ENCODE measurements around the gene ITSN1.

ITSN1 gene

GRCh38 chr21:33682992-33683627, 40.8 kb downstream of the ITSN1 start:
- Histone ChIP-seq H3K36me3 (ENCODE audit: control insufficient read depth in 2 of 2, insufficient read depth in 2 of 2, low read length in 2 of 2) (no peaks in the 10 kb centered on the region), H3K4me1 (ENCODE audit: control insufficient read depth, insufficient read depth, low read length) (peaks cover 8% of the 10 kb centered on the region), H3K27me3 (ENCODE audit: control insufficient read depth in 1 of 2, insufficient read depth in 2 of 2, low read length in 2 of 2) (no peaks in the 10 kb centered on the region), H3K4me3 (ENCODE audit: low read length in 2 of 2) (no peak overlapping the region), H3K27ac (ENCODE audit: low read length) (no peak overlapping the region), H3K9me3 (ENCODE audit: control insufficient read depth in 2 of 2, low read length in 2 of 2) (no peaks in the 10 kb centered on the region), H3K9ac (ENCODE audit: low read length in 2 of 2) (no peak overlapping the region)

DNA sequence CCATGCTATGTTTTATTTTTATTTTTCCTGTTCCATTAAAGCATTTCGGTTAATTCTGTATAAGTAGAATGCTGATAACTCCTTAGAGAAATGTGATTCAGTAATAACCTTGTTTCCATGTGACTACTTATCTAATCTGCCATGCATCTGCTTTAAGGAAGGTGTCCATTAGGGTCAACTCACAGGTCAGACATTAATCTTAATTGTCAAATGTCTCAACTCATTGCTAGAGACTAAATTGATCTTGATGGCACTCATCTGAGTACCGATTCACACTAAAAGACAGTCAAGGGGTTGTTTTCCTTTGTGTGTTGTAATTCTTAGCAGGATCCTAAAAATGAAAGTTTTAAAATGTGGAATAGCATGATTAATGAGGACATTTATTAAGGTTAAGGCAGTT, 41.8 kb downstream of the ITSN1 start:
- Histone ChIP-seq H3K4me3 (ENCODE audit: low read length in 2 of 2) (no peak overlapping the region), H3K36me3 (ENCODE audit: control insufficient read depth in 2 of 2, insufficient read depth in 2 of 2, low read length in 2 of 2) (no peaks in the 10 kb centered on the region), H3K9ac (ENCODE audit: low read length in 2 of 2) (no peak overlapping the region), H3K9me3 (ENCODE audit: control insufficient read depth in 2 of 2, low read length in 2 of 2) (no peaks in the 10 kb centered on the region), H3K4me1 (ENCODE audit: control insufficient read depth, insufficient read depth, low read length) (peaks cover 8% of the 10 kb centered on the region), H3K27me3 (ENCODE audit: control insufficient read depth in 1 of 2, insufficient read depth in 2 of 2, low read length in 2 of 2) (no peaks in the 10 kb centered on the region), H3K27ac (ENCODE audit: low read length) (no peak overlapping the region)

DNA sequence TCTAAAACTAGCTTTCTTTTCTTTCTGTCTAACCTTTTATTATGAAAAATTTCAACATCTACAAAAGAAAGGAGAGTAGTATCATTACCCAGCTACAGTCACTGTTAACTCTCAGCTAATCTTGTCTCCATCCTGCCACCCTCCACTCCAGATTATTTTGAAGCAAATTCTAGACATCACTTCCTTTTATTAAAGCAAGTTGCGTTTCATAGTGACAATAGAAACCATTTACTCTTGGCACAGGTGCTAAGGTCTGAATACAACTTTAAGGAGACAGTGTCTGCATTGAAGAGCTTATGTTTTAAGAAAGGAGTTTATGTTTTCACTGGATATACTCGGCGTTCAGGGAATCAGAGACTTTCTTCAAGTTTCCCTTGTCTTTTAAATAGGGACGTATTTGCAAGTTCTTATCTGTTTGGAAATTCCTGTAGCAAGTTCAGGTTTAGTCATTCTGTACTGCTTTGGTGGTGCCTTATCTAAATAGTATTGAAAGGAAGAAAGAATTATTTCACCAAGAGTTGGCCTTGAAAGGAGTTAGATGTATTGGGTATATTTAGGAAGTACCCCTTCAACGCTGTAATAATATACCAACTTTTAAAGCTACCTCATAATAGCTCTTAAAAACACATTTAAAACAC, 42.7 kb downstream of the ITSN1 start:
- Histone ChIP-seq H3K27me3 (ENCODE audit: control insufficient read depth in 1 of 2, insufficient read depth in 2 of 2, low read length in 2 of 2) (no peaks in the 10 kb centered on the region), H3K4me3 (ENCODE audit: low read length in 2 of 2) (no peak overlapping the region), H3K36me3 (ENCODE audit: control insufficient read depth in 2 of 2, insufficient read depth in 2 of 2, low read length in 2 of 2) (no peaks in the 10 kb centered on the region), H3K9me3 (ENCODE audit: control insufficient read depth in 2 of 2, low read length in 2 of 2) (no peaks in the 10 kb centered on the region), H3K27ac (ENCODE audit: low read length) (no peak overlapping the region), H3K9ac (ENCODE audit: low read length in 2 of 2) (no peak overlapping the region), H3K4me1 (ENCODE audit: control insufficient read depth, insufficient read depth, low read length) (peaks cover 8% of the 10 kb centered on the region)

GRCh38 chr21:33685613-33686197, 43.4 kb downstream of the ITSN1 start:
- H3K9me3 ChIP-seq (ENCODE audit: control insufficient read depth in 2 of 2, low read length in 2 of 2) = no peaks in the 10 kb centered on the region
- H3K9ac ChIP-seq (ENCODE audit: low read length in 2 of 2) = no peak overlapping the region
- no peak overlapping the region for H3K27ac ChIP-seq (ENCODE audit: low read length)
- no peak overlapping the region for H3K4me3 ChIP-seq (ENCODE audit: low read length in 2 of 2)
- H3K27me3 ChIP-seq (ENCODE audit: control insufficient read depth in 1 of 2, insufficient read depth in 2 of 2, low read length in 2 of 2) = no peaks in the 10 kb centered on the region
- H3K4me1 ChIP-seq (ENCODE audit: control insufficient read depth, insufficient read depth, low read length) = peaks cover 8% of the 10 kb centered on the region
- no peaks in the 10 kb centered on the region for H3K36me3 ChIP-seq (ENCODE audit: control insufficient read depth in 2 of 2, insufficient read depth in 2 of 2, low read length in 2 of 2)

DNA sequence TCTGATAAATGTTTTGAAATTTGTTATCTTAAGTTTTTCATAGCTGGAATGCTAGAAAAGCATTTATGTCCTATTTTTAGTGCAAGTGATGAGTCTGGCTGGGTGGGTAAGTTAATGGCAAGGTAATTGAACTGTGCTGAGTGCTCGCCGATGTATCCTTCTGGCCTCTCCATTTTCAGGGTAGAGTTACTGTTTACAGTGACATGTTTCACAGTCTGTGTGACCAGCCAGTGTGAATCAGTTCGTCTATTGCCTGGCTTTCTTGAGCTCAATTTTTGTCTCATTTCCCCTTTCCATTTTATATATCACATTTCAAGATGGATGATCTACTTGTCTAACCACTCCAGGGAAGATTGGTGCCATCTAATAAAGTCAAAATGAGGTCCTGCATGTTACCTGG, 44.1 kb downstream of the ITSN1 start:
- Histone ChIP-seq H3K4me1 (ENCODE audit: control insufficient read depth, insufficient read depth, low read length) (peaks cover 8% of the 10 kb centered on the region), H3K9me3 (ENCODE audit: control insufficient read depth in 2 of 2, low read length in 2 of 2) (no peaks in the 10 kb centered on the region), H3K27me3 (ENCODE audit: control insufficient read depth in 1 of 2, insufficient read depth in 2 of 2, low read length in 2 of 2) (no peaks in the 10 kb centered on the region), H3K4me3 (ENCODE audit: low read length in 2 of 2) (no peak overlapping the region), H3K27ac (ENCODE audit: low read length) (no peak overlapping the region), H3K36me3 (ENCODE audit: control insufficient read depth in 2 of 2, insufficient read depth in 2 of 2, low read length in 2 of 2) (no peaks in the 10 kb centered on the region), H3K9ac (ENCODE audit: low read length in 2 of 2) (no peak overlapping the region)

DNA sequence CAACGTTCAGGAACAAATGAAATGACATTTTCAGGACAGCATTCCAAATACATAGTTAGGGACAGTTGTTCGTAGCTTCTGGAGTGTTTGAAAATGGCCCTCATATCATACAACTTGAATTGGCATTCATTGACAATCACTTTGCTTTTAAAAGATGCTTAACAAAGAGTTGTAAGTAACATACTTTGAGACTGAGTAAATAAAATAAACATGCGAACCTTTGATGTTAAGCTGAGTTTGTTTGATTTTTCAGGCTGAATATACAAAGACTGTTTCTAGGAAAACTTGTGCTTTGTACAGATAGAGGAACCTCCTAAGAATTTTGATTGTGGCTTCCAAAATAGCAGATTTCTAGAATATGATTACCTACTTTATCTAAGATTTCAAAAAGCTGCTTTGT, 45.3 kb downstream of the ITSN1 start:
- no peaks in the 10 kb centered on the region for H3K36me3 ChIP-seq (ENCODE audit: control insufficient read depth in 2 of 2, insufficient read depth in 2 of 2, low read length in 2 of 2)
- H3K27me3 ChIP-seq (ENCODE audit: control insufficient read depth in 1 of 2, insufficient read depth in 2 of 2, low read length in 2 of 2) = no peaks in the 10 kb centered on the region
- no peak overlapping the region for H3K4me3 ChIP-seq (ENCODE audit: low read length in 2 of 2)
- H3K27ac ChIP-seq (ENCODE audit: low read length) = no peak overlapping the region
- H3K9ac ChIP-seq (ENCODE audit: low read length in 2 of 2) = no peak overlapping the region
- no peaks in the 10 kb centered on the region for H3K9me3 ChIP-seq (ENCODE audit: control insufficient read depth in 2 of 2, low read length in 2 of 2)
- peaks cover 8% of the 10 kb centered on the region for H3K4me1 ChIP-seq (ENCODE audit: control insufficient read depth, insufficient read depth, low read length)

- no peak overlapping the region for H3K27ac ChIP-seq (ENCODE audit: low read length)
- H3K9me3 ChIP-seq (ENCODE audit: control insufficient read depth in 2 of 2, low read length in 2 of 2) = no peaks in the 10 kb centered on the region
- peaks cover 8% of the 10 kb centered on the region for H3K4me1 ChIP-seq (ENCODE audit: control insufficient read depth, insufficient read depth, low read length)
- H3K27me3 ChIP-seq (ENCODE audit: control insufficient read depth in 1 of 2, insufficient read depth in 2 of 2, low read length in 2 of 2) = no peaks in the 10 kb centered on the region
- H3K9ac ChIP-seq (ENCODE audit: low read length in 2 of 2) = no peak overlapping the region
- H3K4me3 ChIP-seq (ENCODE audit: low read length in 2 of 2) = no peak overlapping the region
- H3K36me3 ChIP-seq (ENCODE audit: control insufficient read depth in 2 of 2, insufficient read depth in 2 of 2, low read length in 2 of 2) = no peaks in the 10 kb centered on the region
These were observed 46.1 kb downstream of the ITSN1 start for GRCh38 chr21:33688353-33688752.

DNA sequence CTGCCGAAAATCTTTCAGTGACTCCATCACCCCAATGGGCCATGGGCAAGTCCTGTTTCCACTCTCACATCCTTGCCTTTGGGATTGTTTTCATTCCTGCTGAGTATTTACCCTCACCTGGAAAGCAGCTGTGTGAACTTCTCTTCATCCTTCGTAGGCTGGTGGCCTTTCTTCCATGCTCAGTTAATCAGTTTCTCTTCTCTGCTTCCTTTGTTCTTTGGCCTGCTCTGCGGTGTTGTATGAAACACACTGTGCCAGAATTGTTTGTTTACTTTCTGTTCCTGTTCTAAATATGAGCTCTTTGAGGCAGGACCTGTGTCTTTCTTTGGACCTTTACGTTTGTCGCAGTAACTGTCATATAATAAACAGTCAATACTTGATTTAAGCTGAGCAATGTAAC, 48.6 kb downstream of the ITSN1 start:
- Histone ChIP-seq H3K36me3 (ENCODE audit: control insufficient read depth in 2 of 2, insufficient read depth in 2 of 2, low read length in 2 of 2) (no peaks in the 10 kb centered on the region), H3K9ac (ENCODE audit: low read length in 2 of 2) (no peak overlapping the region), H3K9me3 (ENCODE audit: control insufficient read depth in 2 of 2, low read length in 2 of 2) (no peaks in the 10 kb centered on the region), H3K27ac (ENCODE audit: low read length) (no peak overlapping the region), H3K4me3 (ENCODE audit: low read length in 2 of 2) (no peak overlapping the region), H3K27me3 (ENCODE audit: control insufficient read depth in 1 of 2, insufficient read depth in 2 of 2, low read length in 2 of 2) (no peaks in the 10 kb centered on the region), H3K4me1 (ENCODE audit: control insufficient read depth, insufficient read depth, low read length) (peaks cover 4% of the 10 kb centered on the region)

- no peaks in the 10 kb centered on the region for H3K4me1 ChIP-seq (ENCODE audit: control insufficient read depth, insufficient read depth, low read length)
- H3K9me3 ChIP-seq (ENCODE audit: control insufficient read depth in 2 of 2, low read length in 2 of 2) = no peaks in the 10 kb centered on the region
- H3K4me3 ChIP-seq (ENCODE audit: low read length in 2 of 2) = no peak overlapping the region
- no peaks in the 10 kb centered on the region for H3K27me3 ChIP-seq (ENCODE audit: control insufficient read depth in 1 of 2, insufficient read depth in 2 of 2, low read length in 2 of 2)
- no peaks in the 10 kb centered on the region for H3K36me3 ChIP-seq (ENCODE audit: control insufficient read depth in 2 of 2, insufficient read depth in 2 of 2, low read length in 2 of 2)
- no peak overlapping the region for H3K27ac ChIP-seq (ENCODE audit: low read length)
- H3K9ac ChIP-seq (ENCODE audit: low read length in 2 of 2) = no peak overlapping the region
These were observed 49.8 kb downstream of the ITSN1 start for GRCh38 chr21:33691945-33692603.

- Histone ChIP-seq H3K36me3 (ENCODE audit: control insufficient read depth in 2 of 2, insufficient read depth in 2 of 2, low read length in 2 of 2) (no peaks in the 10 kb centered on the region), H3K4me3 (ENCODE audit: low read length in 2 of 2) (no peak overlapping the region), H3K27me3 (ENCODE audit: control insufficient read depth in 1 of 2, insufficient read depth in 2 of 2, low read length in 2 of 2) (no peaks in the 10 kb centered on the region), H3K9me3 (ENCODE audit: control insufficient read depth in 2 of 2, low read length in 2 of 2) (no peaks in the 10 kb centered on the region), H3K27ac (ENCODE audit: low read length) (no peak overlapping the region), H3K9ac (ENCODE audit: low read length in 2 of 2) (no peak overlapping the region), H3K4me1 (ENCODE audit: control insufficient read depth, insufficient read depth, low read length) (no peaks in the 10 kb centered on the region)
These were observed 53.5 kb downstream of the ITSN1 start for GRCh38 chr21:33695813-33696212.

DNA sequence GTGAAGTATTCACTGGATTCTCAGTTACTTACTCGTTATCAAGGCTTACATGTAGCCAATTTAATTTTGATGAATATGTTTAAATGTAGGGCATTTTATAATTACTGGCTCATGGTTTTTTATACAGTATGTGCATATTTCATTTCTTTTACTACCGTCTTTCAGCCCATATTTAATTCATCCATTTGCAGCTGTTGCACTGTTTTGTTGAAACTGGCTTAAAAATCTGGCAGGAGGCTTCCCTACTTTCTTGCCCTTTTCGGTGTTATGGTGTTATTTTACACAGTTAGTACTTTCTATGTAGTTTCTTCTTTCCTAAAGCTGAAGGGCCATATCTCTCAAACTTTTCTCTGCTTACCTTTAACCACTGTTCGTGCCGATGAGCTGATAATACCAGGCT, 54.2 kb downstream of the ITSN1 start:
- Histone ChIP-seq H3K36me3 (ENCODE audit: control insufficient read depth in 2 of 2, insufficient read depth in 2 of 2, low read length in 2 of 2) (no peaks in the 10 kb centered on the region), H3K9ac (ENCODE audit: low read length in 2 of 2) (no peak overlapping the region), H3K27ac (ENCODE audit: low read length) (no peak overlapping the region), H3K27me3 (ENCODE audit: control insufficient read depth in 1 of 2, insufficient read depth in 2 of 2, low read length in 2 of 2) (no peaks in the 10 kb centered on the region), H3K4me3 (ENCODE audit: low read length in 2 of 2) (no peak overlapping the region), H3K4me1 (ENCODE audit: control insufficient read depth, insufficient read depth, low read length) (no peaks in the 10 kb centered on the region), H3K9me3 (ENCODE audit: control insufficient read depth in 2 of 2, low read length in 2 of 2) (no peaks in the 10 kb centered on the region)
